ENCODE data around the gene CD8B. TPM values are rescaled to one million over a fixed set of nuclear protein-coding genes. Genes with fewer than 3 reads are reported as not detected.

The CD8B gene
- total and polyA plus RNA-seq, 8 donors, result 0.39 to 3.6 (median 0.70) TPM; not detected in 1

DNA sequence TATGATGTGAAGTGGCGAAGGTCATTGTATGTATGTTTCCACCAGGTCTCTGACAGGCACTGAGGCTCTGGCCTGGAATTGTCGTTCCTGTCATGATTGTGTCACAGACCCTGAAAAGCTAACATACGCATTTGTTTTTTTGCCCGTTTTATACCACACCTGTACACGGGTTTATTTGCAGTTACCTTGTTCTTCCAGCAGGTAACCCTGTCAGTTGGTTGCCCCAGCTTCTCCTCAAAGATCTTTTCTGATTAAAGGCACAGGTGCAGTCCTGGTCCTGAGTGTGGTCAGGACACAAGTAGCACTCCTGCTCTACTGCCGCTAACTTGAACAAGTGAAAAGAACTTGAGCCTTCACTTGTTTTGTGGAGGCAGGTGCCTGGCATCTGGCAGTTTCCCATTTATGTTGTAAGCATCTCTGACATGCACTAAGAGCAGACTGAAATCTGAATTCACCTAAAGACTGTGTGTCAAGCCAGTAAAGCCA is 90.8 kb downstream of the CD8B start:
- ATAC-seq (no peak), DNase-seq (no peak)
- Histone ChIP-seq H3K27me3 (no peaks in the 10 kb centered on the region), H3K9me3 (no peaks in the 10 kb centered on the region), H3K4me3 (no peak overlapping the region), H3K36me3 (peaks cover 0 to 95% of the 10 kb centered on the region in 2 donors), H3K27ac (no peak overlapping the region), H3K4me1 (no peaks in the 10 kb centered on the region)
- TF ChIP-seq, protein P1, sequence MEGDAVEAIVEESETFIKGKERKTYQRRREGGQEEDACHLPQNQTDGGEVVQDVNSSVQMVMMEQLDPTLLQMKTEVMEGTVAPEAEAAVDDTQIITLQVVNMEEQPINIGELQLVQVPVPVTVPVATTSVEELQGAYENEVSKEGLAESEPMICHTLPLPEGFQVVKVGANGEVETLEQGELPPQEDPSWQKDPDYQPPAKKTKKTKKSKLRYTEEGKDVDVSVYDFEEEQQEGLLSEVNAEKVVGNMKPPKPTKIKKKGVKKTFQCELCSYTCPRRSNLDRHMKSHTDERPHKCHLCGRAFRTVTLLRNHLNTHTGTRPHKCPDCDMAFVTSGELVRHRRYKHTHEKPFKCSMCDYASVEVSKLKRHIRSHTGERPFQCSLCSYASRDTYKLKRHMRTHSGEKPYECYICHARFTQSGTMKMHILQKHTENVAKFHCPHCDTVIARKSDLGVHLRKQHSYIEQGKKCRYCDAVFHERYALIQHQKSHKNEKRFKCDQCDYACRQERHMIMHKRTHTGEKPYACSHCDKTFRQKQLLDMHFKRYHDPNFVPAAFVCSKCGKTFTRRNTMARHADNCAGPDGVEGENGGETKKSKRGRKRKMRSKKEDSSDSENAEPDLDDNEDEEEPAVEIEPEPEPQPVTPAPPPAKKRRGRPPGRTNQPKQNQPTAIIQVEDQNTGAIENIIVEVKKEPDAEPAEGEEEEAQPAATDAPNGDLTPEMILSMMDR (IDR thresholded peaks at IDR 0.05), result no peak
- intact Hi-C loops (cut with DNase I), result no loop called here

DNA sequence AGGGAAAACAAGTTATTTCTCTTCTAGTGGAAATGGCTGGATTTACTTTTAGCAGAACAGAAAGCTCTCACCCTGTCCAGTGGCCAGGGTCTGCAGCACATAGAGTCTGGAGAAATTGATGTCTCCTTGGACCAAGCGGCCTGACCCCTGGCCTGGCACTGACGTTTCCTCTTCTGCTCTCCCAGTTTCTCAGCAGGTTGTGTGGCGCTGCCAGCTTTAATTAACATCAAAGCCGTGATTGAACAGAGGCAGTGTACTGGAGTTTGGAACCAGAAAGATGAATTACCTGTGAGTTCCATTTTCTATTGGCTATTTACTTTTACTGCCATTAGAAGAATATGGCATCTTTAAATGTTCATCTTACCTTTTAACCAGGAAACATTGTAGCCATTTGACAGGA is 91.8 kb downstream of the CD8B start:
- H3K36me3 ChIP-seq, result peaks cover 0 to 90% of the 10 kb centered on the region in 2 donors
- DNase-seq, result no peak
- TF ChIP-seq, protein P1 (IDR thresholded peaks at IDR 0.05), result no peak

DNA sequence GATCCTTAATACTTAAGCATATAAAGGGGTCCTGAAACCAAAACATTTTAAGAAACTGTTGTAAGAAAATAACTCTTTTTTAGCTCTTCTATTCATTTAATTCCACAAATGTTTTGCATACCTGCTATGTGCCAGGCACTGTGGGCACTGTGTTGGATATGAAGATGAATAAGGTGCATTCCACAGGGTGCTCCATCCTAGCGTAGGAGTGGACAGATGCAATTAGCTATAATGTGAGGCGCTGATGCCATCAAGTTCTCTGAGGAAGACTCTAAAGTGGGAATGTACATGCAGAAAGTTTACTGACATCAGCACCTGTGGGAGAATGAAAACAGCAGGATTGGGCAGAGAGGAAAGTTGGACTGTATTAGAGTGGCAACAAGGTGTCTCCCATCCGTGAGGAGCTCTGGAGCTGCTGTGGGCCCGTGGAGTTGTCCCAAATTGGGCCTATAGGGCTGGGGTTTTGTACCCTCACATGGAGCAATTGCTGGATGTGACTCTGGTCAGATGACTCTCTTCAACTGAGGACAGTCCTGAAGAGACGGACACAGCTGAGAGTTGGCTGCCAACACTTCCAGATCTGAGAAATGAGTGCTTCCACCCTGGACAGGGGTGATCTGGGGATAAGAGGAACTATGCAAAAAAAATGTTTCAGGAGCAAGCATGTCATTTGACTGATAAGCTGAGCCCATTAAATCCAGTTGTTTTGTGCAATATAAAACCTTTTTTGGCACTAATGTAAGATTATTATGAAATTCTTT is 93.3 kb downstream of the CD8B start:
- TF ChIP-seq, protein P1 (IDR thresholded peaks at IDR 0.05), result no peak
- H3K4me3 ChIP-seq, result no peak overlapping the region
- H3K27ac ChIP-seq, result no peak overlapping the region
- H3K27me3 ChIP-seq, result no peaks in the 10 kb centered on the region
- intact Hi-C loops (cut with DNase I), result no loop called here
- DNase-seq, result no peak
- H3K4me1 ChIP-seq, result no peaks in the 10 kb centered on the region
- H3K36me3 ChIP-seq, result peaks cover 0 to 76% of the 10 kb centered on the region in 2 donors
- H3K9me3 ChIP-seq, result no peaks in the 10 kb centered on the region
- ATAC-seq, result no peak

More for the DNA sequence above, 91.8 kb downstream of the CD8B start:
- Histone ChIP-seq H3K4me1 (no peaks in the 10 kb centered on the region), H3K4me3 (no peak overlapping the region), H3K27ac (no peak overlapping the region), H3K27me3 (no peaks in the 10 kb centered on the region), H3K9me3 (no peaks in the 10 kb centered on the region)
- intact Hi-C loops (cut with DNase I), result no loop called here
- ATAC-seq, result no peak

Other genes starting within 250 kb of the CD8B start
- gene RNF103, start 238.0 kb downstream of the CD8B start, total RNA-seq, result 10 to 100 TPM; 21.6 to 27.4 TPM
- 10 to 100 TPM; 37.1 to 46.5 (median 40.1) TPM for gene RNF103, start 238.0 kb downstream of the CD8B start, polyA plus RNA-seq (ENCODE audit: insufficient read length in 6 of 6)
- 10 to 100 TPM; 25.4 to 27.8 TPM for gene RMND5A, start 141.6 kb downstream of the CD8B start, total RNA-seq
- gene RMND5A, start 141.6 kb downstream of the CD8B start, polyA plus RNA-seq (ENCODE audit: insufficient read length in 6 of 6), result 10 to 100 TPM; 48.4 to 56.3 (median 53.9) TPM
- 1 to 10 TPM; 1.5 to 9.1 TPM for gene CD8A, start 71.0 kb downstream of the CD8B start, total RNA-seq
- gene CD8A, start 71.0 kb downstream of the CD8B start, polyA plus RNA-seq (ENCODE audit: insufficient read length in 6 of 6), result 1 to 10 TPM in 2 of 6 donors, under 1 TPM in 4; 0.53 to 1.2 (median 0.73) TPM
- gene RGPD1, start 80.2 kb upstream of the CD8B start, total RNA-seq, result under 1 TPM in 1 of 2 donors, not detected in 1; 0.15 TPM
- 1 to 10 TPM in 5 of 6 donors, under 1 TPM in 1; 0.78 to 4.1 (median 3.3) TPM for gene RGPD1, start 80.2 kb upstream of the CD8B start, polyA plus RNA-seq (ENCODE audit: insufficient read length in 6 of 6)
- 1 to 10 TPM; 1.3 to 2.6 TPM for gene PLGLB1, start 160.0 kb upstream of the CD8B start, total RNA-seq
- 10 to 100 TPM in 3 of 6 donors, 1 to 10 TPM in 3; 8.8 to 24.2 (median 13.8) TPM for gene PLGLB1, start 160.0 kb upstream of the CD8B start, polyA plus RNA-seq (ENCODE audit: insufficient read length in 6 of 6)

Measured in left lung (tissue), 10 donors.